ENCODE results near the gene GPR152. TPM values are rescaled to one million over a fixed set of nuclear protein-coding genes. Genes with fewer than 3 reads are reported as not detected.

The GPR152 gene
- total and polyA plus RNA-seq, 2 donors (not counting 3 experiments of a cell fraction or from before 2014, with no cell fraction given): not detected

- Histone ChIP-seq H3K79me2 (ENCODE audit: control insufficient read depth, insufficient read depth, low read length) (no peaks in the 10 kb centered on the region), H3K36me3 (ENCODE audit: control insufficient read depth in 2 of 2, extremely low read depth in 1 of 2, insufficient read depth in 2 of 2, low read length in 2 of 2) (no peaks in the 10 kb centered on the region), H3K27me3 (ENCODE audit: control insufficient read depth in 2 of 2, insufficient read depth in 2 of 2, low read length in 2 of 2) (peaks cover 0 to 12% of the 10 kb centered on the region in 2 experiments), H3K27ac (ENCODE audit: insufficient read depth, low read depth, low read length) (no peak within 1 kb of the TSS), H3K4me2 (ENCODE audit: insufficient read depth, low read length) (no peak within 1 kb of the TSS), H3K9ac (replicated peaks; ENCODE audit: extremely low read depth, insufficient read depth, low read length) (no peak within 1 kb of the TSS), H4K20me1 (replicated peaks; ENCODE audit: control insufficient read depth, extremely low read depth, insufficient read depth, low read length) (no peaks in the 10 kb centered on the region), H3K4me1 (ENCODE audit: control insufficient read depth, extremely low read depth, insufficient read depth, low read length) (peaks cover 4% of the 10 kb centered on the region), H2AFZ (ENCODE audit: low read depth, low read length) (no peak within 1 kb of the TSS), H3K9me3 (replicated peaks; ENCODE audit: control insufficient read depth, insufficient read depth, low read length) (no peaks in the 10 kb centered on the region), H3K4me3 (replicated peaks in 1 of 3; ENCODE audit: insufficient read depth in 1 of 3, low read depth in 1 of 3, low read length in 3 of 3) (no peak within 1 kb of the TSS), H3K9me1 (replicated peaks; ENCODE audit: control insufficient read depth, extremely low read depth, insufficient read depth, low read length) (no peaks in the 10 kb centered on the region)
- intact Hi-C loops (cut with micrococcal nuclease) (no loop called here), dilution Hi-C loops (cut with MboI; ENCODE audit: extremely low pct_ligation_motif_present, low sequenced_read_pairs) (no loop called here)
- POLR2A ChIA-PET: no interaction called here
- no peak for FAIRE-seq
- DNase-seq (ENCODE audit: low read depth, low spot score): no peak
- no peak for TF ChIP-seq MYC (IDR thresholded peaks at IDR 0.05; ENCODE audit: low read depth, low read length)
- no peak for TF ChIP-seq POLR2AphosphoS5 (IDR thresholded peaks at IDR 0.05; ENCODE audit: insufficient read depth, low read depth, low read length)
- TF ChIP-seq JUN (IDR thresholded peaks at IDR 0.05; ENCODE audit: borderline replicate concordance, insufficient read depth, insufficient read length, low read depth): no peak
- TF ChIP-seq POLR2A (IDR thresholded peaks at IDR 0.05; ENCODE audit: low read depth, low read length): no peak
- CTCF ChIA-PET: no interaction called here
- no TSS peak for BruUV-seq (replicated peaks)
Observed at GRCh38 chr11:67415501-67416304, 36.8 kb downstream of the GPR152 start, which contains the start of gene CARNS1. TSS of gene CARNS1 (plus strand) at chr11:67415678. CDS start at chr11:67416200, 522 bp downstream.

GRCh38 chr11:67413266-67413849, 39.2 kb downstream of the GPR152 start:
- no TSS peak for BruUV-seq (replicated peaks)
- Histone ChIP-seq H3K4me2 (ENCODE audit: insufficient read depth, low read length) (no peak overlapping the region), H3K4me3 (replicated peaks in 1 of 3; ENCODE audit: insufficient read depth in 1 of 3, low read depth in 1 of 3, low read length in 3 of 3) (no peak overlapping the region), H3K9ac (replicated peaks; ENCODE audit: extremely low read depth, insufficient read depth, low read length) (no peak overlapping the region), H2AFZ (ENCODE audit: low read depth, low read length) (no peak overlapping the region), H3K27ac (ENCODE audit: insufficient read depth, low read depth, low read length) (no peak overlapping the region), H3K27me3 (ENCODE audit: control insufficient read depth in 2 of 2, insufficient read depth in 2 of 2, low read length in 2 of 2) (peaks cover 0 to 13% of the 10 kb centered on the region in 2 experiments), H3K4me1 (ENCODE audit: control insufficient read depth, extremely low read depth, insufficient read depth, low read length) (no peaks in the 10 kb centered on the region), H3K9me1 (replicated peaks; ENCODE audit: control insufficient read depth, extremely low read depth, insufficient read depth, low read length) (no peaks in the 10 kb centered on the region), H3K36me3 (ENCODE audit: control insufficient read depth in 2 of 2, extremely low read depth in 1 of 2, insufficient read depth in 2 of 2, low read length in 2 of 2) (no peaks in the 10 kb centered on the region), H3K79me2 (ENCODE audit: control insufficient read depth, insufficient read depth, low read length) (no peaks in the 10 kb centered on the region), H4K20me1 (replicated peaks; ENCODE audit: control insufficient read depth, extremely low read depth, insufficient read depth, low read length) (no peaks in the 10 kb centered on the region), H3K9me3 (replicated peaks; ENCODE audit: control insufficient read depth, insufficient read depth, low read length) (no peaks in the 10 kb centered on the region)
- dilution Hi-C loops (cut with MboI; ENCODE audit: extremely low pct_ligation_motif_present, low sequenced_read_pairs): no loop called here
- FAIRE-seq: no peak
- DNase-seq (ENCODE audit: low read depth, low spot score): no peak
- ChIA-PET CTCF (interaction anchor here (0.8 to 3.7 kb wide), 3 partner anchors 12 to 62 kb away, joined by 3 to 22 read pairs (median 3); partner anchors contain the start of gene PPP1CA), POLR2A (no interaction called here)
- TF ChIP-seq POLR2AphosphoS5 (IDR thresholded peaks at IDR 0.05; ENCODE audit: insufficient read depth, low read depth, low read length) (no peak), JUN (IDR thresholded peaks at IDR 0.05; ENCODE audit: borderline replicate concordance, insufficient read depth, insufficient read length, low read depth) (no peak), CTCF (IDR thresholded peaks at IDR 0.05; ENCODE audit: extremely low read depth in 1 of 2, insufficient read depth in 1 of 2, low read depth in 1 of 2, low read length in 2 of 2) (no peak), MYC (IDR thresholded peaks at IDR 0.05; ENCODE audit: low read depth, low read length) (no peak), FOS (IDR thresholded peaks at IDR 0.05; ENCODE audit: borderline replicate concordance, insufficient read depth, low read length) (no peak), POLR2A (IDR thresholded peaks at IDR 0.05; ENCODE audit: low read depth, low read length) (no peak), EZH2 (IDR thresholded peaks at IDR 0.05; ENCODE audit: borderline replicate concordance, low read depth, low read length, severe bottlenecking) (no peak), GATA2 (IDR thresholded peaks at IDR 0.05; ENCODE audit: insufficient read depth, insufficient read length, low read depth, low read length) (no peak), MAX (IDR thresholded peaks at IDR 0.05; ENCODE audit: insufficient read depth, insufficient read length) (no peak)
- intact Hi-C loops (cut with micrococcal nuclease): no loop called here

Measured in endothelial cell of umbilical vein (primary cell).